ENCODE measurements around the gene IRAG1.

DNA sequence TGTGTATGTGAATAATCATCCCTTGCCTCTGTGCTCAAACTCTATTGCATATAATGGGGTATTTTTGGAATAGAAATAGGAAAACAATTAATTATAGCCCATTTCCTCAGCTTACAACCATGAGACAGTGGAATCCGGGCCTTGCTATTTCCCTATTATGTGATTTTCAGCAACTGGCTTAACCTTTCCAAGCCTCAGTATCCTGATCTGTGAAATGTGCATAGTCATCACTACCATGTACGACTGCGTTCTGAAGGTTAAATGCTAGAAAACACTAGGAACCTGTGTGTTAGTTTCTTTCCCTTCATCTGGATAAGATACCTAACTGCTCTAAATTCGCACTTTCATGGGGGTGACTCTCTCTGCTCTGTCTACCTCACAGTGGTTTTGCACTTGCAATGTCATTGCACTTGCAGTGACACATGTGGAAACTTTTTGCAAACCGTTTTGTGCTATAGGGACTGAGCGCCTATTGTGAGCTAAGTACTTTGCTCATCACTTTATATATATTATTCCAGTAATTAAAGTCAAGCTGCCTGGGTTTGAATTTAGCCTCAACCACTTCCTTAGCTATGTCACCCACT lies 48.3 kb downstream of the IRAG1 start:
- TF ChIP-seq, protein P1, sequence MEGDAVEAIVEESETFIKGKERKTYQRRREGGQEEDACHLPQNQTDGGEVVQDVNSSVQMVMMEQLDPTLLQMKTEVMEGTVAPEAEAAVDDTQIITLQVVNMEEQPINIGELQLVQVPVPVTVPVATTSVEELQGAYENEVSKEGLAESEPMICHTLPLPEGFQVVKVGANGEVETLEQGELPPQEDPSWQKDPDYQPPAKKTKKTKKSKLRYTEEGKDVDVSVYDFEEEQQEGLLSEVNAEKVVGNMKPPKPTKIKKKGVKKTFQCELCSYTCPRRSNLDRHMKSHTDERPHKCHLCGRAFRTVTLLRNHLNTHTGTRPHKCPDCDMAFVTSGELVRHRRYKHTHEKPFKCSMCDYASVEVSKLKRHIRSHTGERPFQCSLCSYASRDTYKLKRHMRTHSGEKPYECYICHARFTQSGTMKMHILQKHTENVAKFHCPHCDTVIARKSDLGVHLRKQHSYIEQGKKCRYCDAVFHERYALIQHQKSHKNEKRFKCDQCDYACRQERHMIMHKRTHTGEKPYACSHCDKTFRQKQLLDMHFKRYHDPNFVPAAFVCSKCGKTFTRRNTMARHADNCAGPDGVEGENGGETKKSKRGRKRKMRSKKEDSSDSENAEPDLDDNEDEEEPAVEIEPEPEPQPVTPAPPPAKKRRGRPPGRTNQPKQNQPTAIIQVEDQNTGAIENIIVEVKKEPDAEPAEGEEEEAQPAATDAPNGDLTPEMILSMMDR (conservative IDR thresholded peaks at IDR 0.05; ENCODE audit: low read length) = no peak
- TF ChIP-seq EZH2phosphoT487 (IDR thresholded peaks at IDR 0.05; ENCODE audit: borderline replicate concordance, low read depth, low read length) = no peak

Measured in OCI-LY7 (cell line).